Neural progenitor cell (in vitro differentiated cells): ENCODE results near the gene SLC6A9.

Experiments
- EZH2 ChIP-seq: fragments of 200-600 bp; sonication (generic); IDR thresholded peaks from 2 replicates; pipeline ENCODE4 v1.6.1; 2017; ENCODE audit warnings: antibody characterized with exemption, mild to moderate bottlenecking, moderate library complexity
- TF ChIP-seq, protein P1 (sequence below): fragments of 200-600 bp; sonication (generic); IDR thresholded peaks from 2 replicates; pipeline ENCODE4 v1.5.1; 2017; ENCODE audit warnings: antibody characterized with exemption, mild to moderate bottlenecking

DNA sequence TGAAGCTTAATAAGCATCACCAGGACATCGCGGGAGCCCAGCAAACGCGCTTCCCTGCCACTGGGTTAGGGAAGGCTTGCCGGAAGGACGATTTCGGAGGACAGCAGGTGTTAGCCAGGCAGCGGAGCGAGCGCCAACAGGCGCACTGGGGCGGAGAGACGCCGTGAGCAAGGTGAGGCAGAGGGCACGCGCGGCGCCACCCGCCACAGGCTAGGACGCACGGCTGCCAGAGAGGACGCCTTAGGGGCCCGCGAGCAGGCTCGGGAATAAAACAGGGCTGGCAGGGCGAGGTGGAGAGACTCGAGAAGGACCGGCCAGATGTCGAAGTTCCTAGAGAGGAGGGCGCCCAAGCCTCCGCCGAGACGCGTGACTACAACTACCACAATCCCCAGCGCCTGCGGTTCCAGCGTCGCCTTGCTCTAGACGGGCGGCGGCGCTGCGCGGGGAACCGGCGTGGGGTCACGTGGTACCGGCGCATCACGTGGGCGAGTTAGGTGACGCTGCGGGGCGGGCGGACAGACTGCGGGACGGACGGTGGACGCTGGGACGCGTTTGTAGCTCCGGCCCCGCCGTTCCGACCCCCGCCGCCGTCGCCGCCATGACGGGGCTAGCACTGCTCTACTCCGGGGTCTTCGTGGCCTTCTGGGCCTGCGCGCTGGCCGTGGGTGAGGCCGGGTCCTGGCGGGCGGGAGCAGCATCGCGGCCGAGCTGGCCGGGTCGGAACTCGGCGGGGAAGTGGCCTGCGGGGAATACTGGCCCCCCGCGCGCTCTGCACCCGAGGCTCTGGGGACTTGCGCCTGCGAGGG is 56.6 kb downstream of the SLC6A9 start, which contains the start of gene ATP6V0B:
- TF ChIP-seq, protein P1, sequence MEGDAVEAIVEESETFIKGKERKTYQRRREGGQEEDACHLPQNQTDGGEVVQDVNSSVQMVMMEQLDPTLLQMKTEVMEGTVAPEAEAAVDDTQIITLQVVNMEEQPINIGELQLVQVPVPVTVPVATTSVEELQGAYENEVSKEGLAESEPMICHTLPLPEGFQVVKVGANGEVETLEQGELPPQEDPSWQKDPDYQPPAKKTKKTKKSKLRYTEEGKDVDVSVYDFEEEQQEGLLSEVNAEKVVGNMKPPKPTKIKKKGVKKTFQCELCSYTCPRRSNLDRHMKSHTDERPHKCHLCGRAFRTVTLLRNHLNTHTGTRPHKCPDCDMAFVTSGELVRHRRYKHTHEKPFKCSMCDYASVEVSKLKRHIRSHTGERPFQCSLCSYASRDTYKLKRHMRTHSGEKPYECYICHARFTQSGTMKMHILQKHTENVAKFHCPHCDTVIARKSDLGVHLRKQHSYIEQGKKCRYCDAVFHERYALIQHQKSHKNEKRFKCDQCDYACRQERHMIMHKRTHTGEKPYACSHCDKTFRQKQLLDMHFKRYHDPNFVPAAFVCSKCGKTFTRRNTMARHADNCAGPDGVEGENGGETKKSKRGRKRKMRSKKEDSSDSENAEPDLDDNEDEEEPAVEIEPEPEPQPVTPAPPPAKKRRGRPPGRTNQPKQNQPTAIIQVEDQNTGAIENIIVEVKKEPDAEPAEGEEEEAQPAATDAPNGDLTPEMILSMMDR = no peak
- TF ChIP-seq EZH2 = no peak
